ENCODE results near the gene SNUPN.

- TF ChIP-seq, protein P1, sequence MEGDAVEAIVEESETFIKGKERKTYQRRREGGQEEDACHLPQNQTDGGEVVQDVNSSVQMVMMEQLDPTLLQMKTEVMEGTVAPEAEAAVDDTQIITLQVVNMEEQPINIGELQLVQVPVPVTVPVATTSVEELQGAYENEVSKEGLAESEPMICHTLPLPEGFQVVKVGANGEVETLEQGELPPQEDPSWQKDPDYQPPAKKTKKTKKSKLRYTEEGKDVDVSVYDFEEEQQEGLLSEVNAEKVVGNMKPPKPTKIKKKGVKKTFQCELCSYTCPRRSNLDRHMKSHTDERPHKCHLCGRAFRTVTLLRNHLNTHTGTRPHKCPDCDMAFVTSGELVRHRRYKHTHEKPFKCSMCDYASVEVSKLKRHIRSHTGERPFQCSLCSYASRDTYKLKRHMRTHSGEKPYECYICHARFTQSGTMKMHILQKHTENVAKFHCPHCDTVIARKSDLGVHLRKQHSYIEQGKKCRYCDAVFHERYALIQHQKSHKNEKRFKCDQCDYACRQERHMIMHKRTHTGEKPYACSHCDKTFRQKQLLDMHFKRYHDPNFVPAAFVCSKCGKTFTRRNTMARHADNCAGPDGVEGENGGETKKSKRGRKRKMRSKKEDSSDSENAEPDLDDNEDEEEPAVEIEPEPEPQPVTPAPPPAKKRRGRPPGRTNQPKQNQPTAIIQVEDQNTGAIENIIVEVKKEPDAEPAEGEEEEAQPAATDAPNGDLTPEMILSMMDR (IDR thresholded peaks at IDR 0.05) = no peak
- TF ChIP-seq POLR2A (IDR thresholded peaks at IDR 0.05) = no peak
Measured at GRCh38 chr15:75661100-75661755, 35.7 kb upstream of the SNUPN start.

Data from testis (tissue), 2 donors.